ENCODE results near the gene LGMN. TPM values are rescaled to one million over a fixed set of nuclear protein-coding genes. Genes with fewer than 3 reads are reported as not detected.

Gene LGMN
- total and polyA plus RNA-seq, 9 of the 15 experiments (the other 6 are each of a cell fraction or from before 2014, with no cell fraction given) = 0.05 to 1.4 (median 0.43) TPM; not detected in 2

DNA sequence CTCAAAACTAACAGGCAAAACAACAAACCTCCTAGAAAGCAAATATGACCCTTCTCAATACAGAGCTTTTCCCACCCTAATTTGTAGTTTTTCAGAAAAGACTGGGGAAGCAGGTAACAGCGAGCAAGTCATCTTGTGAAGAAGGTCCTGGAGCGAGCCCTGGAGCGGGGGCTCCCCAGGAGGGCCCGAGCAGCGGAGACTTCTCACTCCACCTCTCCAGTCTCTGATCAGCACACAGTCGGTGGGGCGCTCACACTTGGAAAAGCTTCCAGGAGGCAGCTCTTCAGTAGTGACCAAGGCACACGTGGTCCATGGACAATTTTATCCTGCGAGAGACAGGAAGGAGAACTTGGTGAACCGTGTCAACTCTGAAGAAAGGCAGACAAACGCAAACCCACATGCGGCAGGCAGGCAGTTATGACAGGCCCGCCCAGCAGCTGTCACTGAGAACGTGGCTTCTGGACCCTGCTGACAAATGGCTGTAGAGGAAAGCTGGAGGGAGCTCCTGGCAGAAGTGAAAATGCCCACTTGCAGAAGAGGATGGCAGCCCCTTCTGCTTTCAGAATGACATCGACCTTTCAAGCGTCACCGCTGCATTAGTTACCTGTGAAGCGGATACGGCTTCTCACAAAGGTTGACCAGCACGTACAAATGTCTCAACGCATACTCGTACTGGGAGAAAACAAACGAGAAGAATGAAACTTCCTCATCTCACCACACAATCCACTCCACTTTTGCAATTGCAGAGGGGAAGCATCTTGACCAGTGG lies 44.2 kb downstream of the LGMN start:
- no peaks in the 10 kb centered on the region for H3K9me1 ChIP-seq (ENCODE audit: control insufficient read depth, insufficient read depth, low read length)
- no peak overlapping the region for H3K9ac ChIP-seq (ENCODE audit: insufficient read depth in 1 of 2, low read depth in 2 of 2, low read length in 2 of 2)
- POLR2A ChIA-PET = interaction anchor here (0.8 kb wide), 1 partner anchor 80 kb away, joined by 3 read pairs; no protein-coding TSS in a partner anchor
- intact Hi-C loops (cut with micrococcal nuclease) = no loop called here
- no peak overlapping the region for H2AFZ ChIP-seq (ENCODE audit: low read depth, low read length)
- no peaks in the 10 kb centered on the region for H3K9me3 ChIP-seq (replicated peaks; ENCODE audit: control insufficient read depth, insufficient read depth, low read depth, low read length)
- H3K27ac ChIP-seq (ENCODE audit: extremely low read depth, low read depth, low read length) = no peak overlapping the region
- WGBS (ENCODE audit: insufficient coverage, low coverage, missing lambda C conversion rate) = 13% methylated on average over 21 of the region's 23 CpGs
- in situ Hi-C loops (cut with MboI) = no loop called here
- TF ChIP-seq MED1 (CRISPR knock-in tag; IDR thresholded peaks at IDR 0.05; ENCODE audit: borderline replicate concordance) (no peak), TAL1 (IDR thresholded peaks at IDR 0.05) (no peak), SLC30A9 (CRISPR knock-in tag; IDR thresholded peaks at IDR 0.05) (no peak), CC2D1A (IDR thresholded peaks at IDR 0.05) (no peak), ZNF695 (CRISPR knock-in tag; IDR thresholded peaks at IDR 0.05) (no peak), TFAM (CRISPR knock-in tag; conservative IDR thresholded peaks at IDR 0.05) (no peak), SIX5 (IDR thresholded peaks at IDR 0.05; ENCODE audit: borderline replicate concordance in 1 of 2, insufficient read depth in 1 of 2, low read depth in 1 of 2, low read length in 2 of 2) (no peak), ZFP1 (CRISPR knock-in tag; IDR thresholded peaks at IDR 0.05) (no peak), SMARCE1 (IDR thresholded peaks at IDR 0.05) (no peak), CEBPZ (IDR thresholded peaks at IDR 0.05; ENCODE audit: borderline replicate concordance, low read depth, low read length) (no peak), EZH2 (IDR thresholded peaks at IDR 0.05; ENCODE audit: borderline replicate concordance, low read depth, low read length) (no peak), FOXP1 (CRISPR knock-in tag; IDR thresholded peaks at IDR 0.05) (no peak), MTA1 (IDR thresholded peaks at IDR 0.05; ENCODE audit: borderline replicate concordance) (no peak), PCBP2 (IDR thresholded peaks at IDR 0.05; ENCODE audit: low read depth, low read length, poor library complexity, severe bottlenecking) (no peak), LEF1 (IDR thresholded peaks at IDR 0.05) (no peak)
- TF ChIP-seq, protein P1, sequence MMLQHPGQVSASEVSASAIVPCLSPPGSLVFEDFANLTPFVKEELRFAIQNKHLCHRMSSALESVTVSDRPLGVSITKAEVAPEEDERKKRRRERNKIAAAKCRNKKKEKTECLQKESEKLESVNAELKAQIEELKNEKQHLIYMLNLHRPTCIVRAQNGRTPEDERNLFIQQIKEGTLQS (IDR thresholded peaks at IDR 0.05) = no peak
- TF ChIP-seq, protein P1 (CRISPR knock-in tag; conservative IDR thresholded peaks at IDR 0.05) = no peak
- TF ChIP-seq, protein P2, sequence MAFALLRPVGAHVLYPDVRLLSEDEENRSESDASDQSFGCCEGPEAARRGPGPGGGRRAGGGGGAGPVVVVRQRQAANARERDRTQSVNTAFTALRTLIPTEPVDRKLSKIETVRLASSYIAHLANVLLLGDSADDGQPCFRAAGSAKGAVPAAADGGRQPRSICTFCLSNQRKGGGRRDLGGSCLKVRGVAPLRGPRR (CRISPR knock-in tag; IDR thresholded peaks at IDR 0.05) = no peak
- no peaks in the 10 kb centered on the region for H4K20me1 ChIP-seq (replicated peaks; ENCODE audit: control insufficient read depth, insufficient read depth, low read length)
- no peak overlapping the region for H3K4me3 ChIP-seq
- no peaks in the 10 kb centered on the region for H3K79me2 ChIP-seq (ENCODE audit: control insufficient read depth, insufficient read depth, low read length)
- H3K36me3 ChIP-seq (ENCODE audit: control insufficient read depth, insufficient read depth, low read length) = no peaks in the 10 kb centered on the region
- BruUV-seq (replicated peaks) = no TSS peak
- CTCF ChIA-PET (ENCODE audit: low intra/inter-chr PET ratio) = interaction anchor here (0.6 kb wide), 1 partner anchor 8 kb away, joined by 7 read pairs; no protein-coding TSS in a partner anchor
- no peak for DNase-seq (ENCODE audit: extremely low read depth in 1 of 4, low spot score in 3 of 4)
- H3K4me2 ChIP-seq (ENCODE audit: insufficient read depth, low read length) = no peak overlapping the region
- H3K27me3 ChIP-seq (ENCODE audit: control insufficient read depth in 2 of 2, insufficient read depth in 2 of 2, low read length in 2 of 2) = peaks cover 5 to 47% of the 10 kb centered on the region in 2 experiments; a peak in 3 of 5 replicates
- FAIRE-seq = no peak
- ATAC-seq = no peak; the same call in 2 of the 3 replicates
- no peaks in the 10 kb centered on the region for H3K4me1 ChIP-seq (replicated peaks in 1 of 2; ENCODE audit: control insufficient read depth in 2 of 2, insufficient read depth in 2 of 2, low read length in 2 of 2)
